Measurements from ENCODE around the gene FFAR4. TPM values are rescaled to one million over a fixed set of nuclear protein-coding genes. Genes with fewer than 3 reads are reported as not detected.
A peak's percentile ranks its signal among the peaks of the same experiment; 100 is the strongest.

Gene FFAR4
- total RNA-seq, 1 donor from 2014 or later: 1.5 TPM

DNA sequence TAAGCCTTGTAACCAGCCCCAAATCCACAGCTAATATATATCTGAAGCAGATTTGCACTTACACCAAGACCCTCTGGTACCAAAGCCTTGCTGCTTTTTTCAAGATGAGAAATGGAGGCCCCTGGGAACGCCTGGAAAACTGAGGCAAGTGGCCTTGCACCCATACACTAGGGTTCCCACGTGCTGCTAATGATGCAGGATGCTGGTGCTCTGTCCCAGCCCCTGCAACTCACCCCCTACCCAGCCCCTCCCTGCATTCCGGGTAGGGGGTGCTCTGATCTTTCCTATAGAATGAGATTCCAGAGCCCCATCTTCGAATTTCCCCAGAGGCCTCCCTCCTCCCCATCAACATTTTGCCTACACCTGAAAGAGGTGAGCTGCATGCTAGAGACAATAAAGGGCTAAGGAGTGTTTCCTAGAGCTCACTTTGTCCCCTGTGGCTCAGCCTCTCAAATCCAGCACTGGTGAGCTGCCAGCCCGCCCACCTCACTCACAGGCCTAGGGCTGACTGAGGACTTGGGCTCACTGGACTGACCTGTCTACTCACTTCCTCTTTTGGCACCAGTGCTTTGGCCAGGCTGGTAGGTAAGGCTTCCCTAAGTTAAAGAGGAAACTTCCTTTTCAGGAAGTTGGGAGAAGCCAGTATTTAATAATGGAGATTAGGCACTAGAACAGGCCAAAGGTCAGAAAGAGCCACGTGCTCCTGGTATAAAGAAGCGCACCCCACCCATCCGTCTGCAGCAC lies 24.8 kb downstream of the FFAR4 start:
- no peaks in the 10 kb centered on the region for H3K9me3 ChIP-seq
- peak in 1 of 2 donors; percentile 53 for TF ChIP-seq POLR2AphosphoS5 (IDR thresholded peaks at IDR 0.05; ENCODE audit: insufficient read depth in 1 of 2, low read depth in 1 of 2)
- TF ChIP-seq, protein P1, sequence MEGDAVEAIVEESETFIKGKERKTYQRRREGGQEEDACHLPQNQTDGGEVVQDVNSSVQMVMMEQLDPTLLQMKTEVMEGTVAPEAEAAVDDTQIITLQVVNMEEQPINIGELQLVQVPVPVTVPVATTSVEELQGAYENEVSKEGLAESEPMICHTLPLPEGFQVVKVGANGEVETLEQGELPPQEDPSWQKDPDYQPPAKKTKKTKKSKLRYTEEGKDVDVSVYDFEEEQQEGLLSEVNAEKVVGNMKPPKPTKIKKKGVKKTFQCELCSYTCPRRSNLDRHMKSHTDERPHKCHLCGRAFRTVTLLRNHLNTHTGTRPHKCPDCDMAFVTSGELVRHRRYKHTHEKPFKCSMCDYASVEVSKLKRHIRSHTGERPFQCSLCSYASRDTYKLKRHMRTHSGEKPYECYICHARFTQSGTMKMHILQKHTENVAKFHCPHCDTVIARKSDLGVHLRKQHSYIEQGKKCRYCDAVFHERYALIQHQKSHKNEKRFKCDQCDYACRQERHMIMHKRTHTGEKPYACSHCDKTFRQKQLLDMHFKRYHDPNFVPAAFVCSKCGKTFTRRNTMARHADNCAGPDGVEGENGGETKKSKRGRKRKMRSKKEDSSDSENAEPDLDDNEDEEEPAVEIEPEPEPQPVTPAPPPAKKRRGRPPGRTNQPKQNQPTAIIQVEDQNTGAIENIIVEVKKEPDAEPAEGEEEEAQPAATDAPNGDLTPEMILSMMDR (IDR thresholded peaks at IDR 0.05): no peak
- no peak overlapping the region for H3K27ac ChIP-seq
- no peak overlapping the region for H3K4me3 ChIP-seq
- intact Hi-C loops (cut with DNase I): no loop called here
- H3K36me3 ChIP-seq: no peaks in the 10 kb centered on the region
- H3K4me1 ChIP-seq: no peaks in the 10 kb centered on the region
- DNase-seq (ENCODE audit: extremely low spot score in 2 of 2): no peak
- no peaks in the 10 kb centered on the region for H3K27me3 ChIP-seq

DNA sequence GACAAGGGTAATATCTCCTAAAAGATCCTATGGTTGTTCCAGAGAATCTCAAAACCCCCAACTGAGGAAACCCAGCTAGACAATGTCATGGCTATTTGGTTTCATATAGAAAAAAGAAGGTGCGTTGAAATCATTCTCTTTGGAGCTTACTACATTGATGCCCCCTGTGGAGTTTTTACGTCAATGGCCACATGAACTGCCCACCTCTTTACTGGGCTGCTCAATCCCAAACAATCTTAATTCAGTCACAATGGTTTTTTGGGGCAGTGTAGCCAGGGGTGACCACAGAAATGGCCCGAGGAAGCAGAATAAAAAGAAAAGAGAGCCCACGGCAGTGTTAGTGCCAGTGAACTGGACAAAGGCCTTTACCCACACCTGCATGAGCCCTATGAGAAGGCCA lies 26.8 kb downstream of the FFAR4 start:
- H3K27me3 ChIP-seq: no peaks in the 10 kb centered on the region
- no peaks in the 10 kb centered on the region for H3K36me3 ChIP-seq
- H3K4me3 ChIP-seq: no peak overlapping the region
- no peak for DNase-seq (ENCODE audit: extremely low spot score in 2 of 2)
- intact Hi-C loops (cut with DNase I): no loop called here
- no peak overlapping the region for H3K27ac ChIP-seq
- H3K9me3 ChIP-seq: no peaks in the 10 kb centered on the region
- TF ChIP-seq POLR2A (IDR thresholded peaks at IDR 0.05): no peak
- TF ChIP-seq POLR2AphosphoS5 (IDR thresholded peaks at IDR 0.05; ENCODE audit: insufficient read depth in 1 of 2, low read depth in 1 of 2): no peak
- TF ChIP-seq, protein P1 (IDR thresholded peaks at IDR 0.05): no peak
- no peaks in the 10 kb centered on the region for H3K4me1 ChIP-seq

DNA sequence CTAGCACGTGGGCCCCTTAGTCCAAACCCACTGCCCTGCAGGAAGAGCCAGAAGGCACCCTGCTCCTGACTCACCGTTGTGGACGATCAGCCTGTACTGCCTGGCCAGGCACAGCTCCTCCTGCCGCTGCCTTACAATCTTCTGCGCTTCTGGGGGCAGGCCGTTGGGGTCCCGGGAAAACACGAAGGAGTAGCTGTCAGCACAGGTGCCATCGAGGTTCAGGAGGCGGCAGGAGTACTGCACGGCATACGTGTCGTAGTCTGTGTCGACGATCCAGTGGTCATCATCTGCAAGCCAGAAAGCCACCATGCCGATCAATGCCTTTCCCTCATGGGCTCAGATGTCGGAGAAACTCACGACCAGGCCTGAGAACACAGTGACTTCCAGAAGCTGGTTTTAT lies 27.3 kb downstream of the FFAR4 start:
- no peaks in the 10 kb centered on the region for H3K4me1 ChIP-seq

DNA sequence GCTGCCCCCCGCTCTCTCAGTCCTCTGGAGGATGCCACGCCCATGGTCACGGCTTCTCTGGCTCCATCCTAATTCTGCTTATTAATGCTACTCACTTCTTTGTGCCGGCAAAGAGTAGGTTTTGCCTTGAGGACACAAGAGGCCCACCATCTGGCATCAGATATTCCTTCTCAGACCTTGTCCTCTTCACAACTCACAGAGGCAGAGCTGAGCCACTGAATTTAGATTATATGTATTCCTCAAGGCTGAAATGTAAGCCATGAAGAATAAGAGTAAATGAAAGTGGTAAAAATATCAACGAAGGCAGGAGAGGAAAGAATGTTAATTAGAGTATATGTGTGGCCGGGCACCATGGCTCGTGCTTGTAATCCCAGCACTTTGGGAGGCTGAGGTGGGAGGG lies 28.1 kb downstream of the FFAR4 start:
- intact Hi-C loops (cut with DNase I): no loop called here
- Histone ChIP-seq H3K4me3 (no peak overlapping the region), H3K27ac (no peak overlapping the region), H3K9me3 (no peaks in the 10 kb centered on the region), H3K4me1 (no peaks in the 10 kb centered on the region), H3K27me3 (no peaks in the 10 kb centered on the region), H3K36me3 (no peaks in the 10 kb centered on the region)
- no peak for TF ChIP-seq POLR2AphosphoS5 (IDR thresholded peaks at IDR 0.05; ENCODE audit: insufficient read depth in 1 of 2, low read depth in 1 of 2)
- no peak for TF ChIP-seq POLR2A (IDR thresholded peaks at IDR 0.05)
- TF ChIP-seq, protein P1 (IDR thresholded peaks at IDR 0.05): no peak
- no peak for DNase-seq (ENCODE audit: extremely low spot score in 2 of 2)

More for the DNA sequence above, 27.3 kb downstream of the FFAR4 start:
- Histone ChIP-seq H3K27ac (no peak overlapping the region), H3K9me3 (no peaks in the 10 kb centered on the region), H3K4me3 (no peak overlapping the region), H3K36me3 (no peaks in the 10 kb centered on the region), H3K27me3 (no peaks in the 10 kb centered on the region)
- no peak for TF ChIP-seq POLR2A (IDR thresholded peaks at IDR 0.05)
- no peak for TF ChIP-seq POLR2AphosphoS5 (IDR thresholded peaks at IDR 0.05; ENCODE audit: insufficient read depth in 1 of 2, low read depth in 1 of 2)
- TF ChIP-seq, protein P1 (IDR thresholded peaks at IDR 0.05): no peak
- DNase-seq (ENCODE audit: extremely low spot score in 2 of 2): no peak
- intact Hi-C loops (cut with DNase I): no loop called here

DNA sequence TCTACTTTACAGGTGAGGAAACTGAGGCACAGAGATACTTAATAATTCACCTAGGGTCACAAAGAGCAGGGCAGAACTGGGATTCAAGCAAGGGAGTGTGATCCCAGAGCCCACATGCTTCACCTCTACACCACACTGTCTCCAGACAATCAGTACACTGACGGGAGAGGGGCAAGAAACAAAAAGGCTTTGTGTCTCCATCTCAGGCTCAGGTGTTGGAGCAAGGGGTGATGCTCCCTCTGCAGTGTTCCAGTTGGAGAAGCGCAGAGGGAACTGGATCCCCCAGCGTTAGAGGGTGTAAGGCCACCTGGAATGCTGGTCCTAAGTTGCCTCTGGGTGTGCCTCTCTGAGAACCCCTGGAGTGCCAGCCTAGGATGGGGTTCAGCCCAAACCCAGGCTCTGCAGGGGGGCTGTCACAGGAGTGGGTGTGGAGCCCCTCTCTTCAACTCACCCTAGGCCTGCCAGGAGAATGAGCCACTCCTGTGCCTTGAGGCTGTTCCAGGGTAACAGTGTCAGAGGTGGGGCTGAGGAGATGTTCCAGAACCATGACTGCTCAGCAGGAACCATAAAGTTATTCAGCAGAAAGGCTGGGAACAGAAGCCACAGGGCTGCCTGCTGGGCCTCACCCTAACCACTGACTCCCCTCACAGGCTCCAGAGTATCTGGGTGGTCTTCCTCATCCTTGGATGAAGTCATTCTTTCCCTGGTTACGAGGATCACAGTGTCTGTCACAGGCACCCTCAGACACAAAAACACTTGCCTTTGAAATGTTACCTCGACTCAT lies 29.1 kb downstream of the FFAR4 start:
- Histone ChIP-seq H3K27me3 (no peaks in the 10 kb centered on the region), H3K9me3 (no peaks in the 10 kb centered on the region), H3K4me3 (no peak overlapping the region), H3K36me3 (no peaks in the 10 kb centered on the region), H3K4me1 (peaks cover under 1% of the 10 kb centered on the region), H3K27ac (no peak overlapping the region)
- no peak for DNase-seq (ENCODE audit: extremely low spot score in 2 of 2)
- TF ChIP-seq POLR2AphosphoS5 (IDR thresholded peaks at IDR 0.05; ENCODE audit: insufficient read depth in 1 of 2, low read depth in 1 of 2) (no peak), POLR2A (IDR thresholded peaks at IDR 0.05) (no peak)
- TF ChIP-seq, protein P1 (IDR thresholded peaks at IDR 0.05): no peak
- intact Hi-C loops (cut with DNase I): no loop called here
